OCI-LY3 (cell line): ENCODE results near the gene MYO9A.

Experiments
- EZH2phosphoT487 ChIP-seq: fragments of 200-600 bp; shearing (Covaris generic); IDR thresholded peaks from 2 replicates; pipeline ENCODE4 v1.6.1; 2018; ENCODE audit warnings: antibody characterized with exemption, mixed run types, low read depth
- TF ChIP-seq, protein P1 (sequence below): fragments of 200-600, 300-600 bp; sonication (generic); IDR thresholded peaks from 2 replicates; pipeline ENCODE4 v1.5.1; 2014; ENCODE audit warnings: antibody characterized with exemption, low read length, low read depth

DNA sequence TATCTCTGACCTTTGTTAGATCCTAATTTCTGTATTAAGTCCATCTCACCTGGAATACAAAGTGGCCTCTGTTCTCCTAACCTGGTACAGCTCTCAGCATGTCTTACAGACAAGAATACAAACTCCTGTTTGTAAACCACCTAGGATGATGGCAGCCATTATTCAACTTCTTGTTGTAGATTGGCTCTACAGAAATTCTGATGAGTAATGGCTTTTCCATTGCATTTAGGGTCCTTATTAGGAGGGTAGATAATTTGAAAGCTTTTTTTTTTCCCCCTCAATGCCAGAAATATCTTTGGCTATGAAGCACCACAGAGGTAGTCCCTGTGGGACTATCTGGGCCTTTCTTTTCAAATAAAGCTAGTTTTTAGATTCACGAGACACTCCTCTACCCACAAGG, 297.8 kb downstream of the MYO9A start:
- TF ChIP-seq, protein P1, sequence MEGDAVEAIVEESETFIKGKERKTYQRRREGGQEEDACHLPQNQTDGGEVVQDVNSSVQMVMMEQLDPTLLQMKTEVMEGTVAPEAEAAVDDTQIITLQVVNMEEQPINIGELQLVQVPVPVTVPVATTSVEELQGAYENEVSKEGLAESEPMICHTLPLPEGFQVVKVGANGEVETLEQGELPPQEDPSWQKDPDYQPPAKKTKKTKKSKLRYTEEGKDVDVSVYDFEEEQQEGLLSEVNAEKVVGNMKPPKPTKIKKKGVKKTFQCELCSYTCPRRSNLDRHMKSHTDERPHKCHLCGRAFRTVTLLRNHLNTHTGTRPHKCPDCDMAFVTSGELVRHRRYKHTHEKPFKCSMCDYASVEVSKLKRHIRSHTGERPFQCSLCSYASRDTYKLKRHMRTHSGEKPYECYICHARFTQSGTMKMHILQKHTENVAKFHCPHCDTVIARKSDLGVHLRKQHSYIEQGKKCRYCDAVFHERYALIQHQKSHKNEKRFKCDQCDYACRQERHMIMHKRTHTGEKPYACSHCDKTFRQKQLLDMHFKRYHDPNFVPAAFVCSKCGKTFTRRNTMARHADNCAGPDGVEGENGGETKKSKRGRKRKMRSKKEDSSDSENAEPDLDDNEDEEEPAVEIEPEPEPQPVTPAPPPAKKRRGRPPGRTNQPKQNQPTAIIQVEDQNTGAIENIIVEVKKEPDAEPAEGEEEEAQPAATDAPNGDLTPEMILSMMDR, result no peak
- TF ChIP-seq EZH2phosphoT487, result no peak
